Common myeloid progenitor, CD34-positive (primary cell): ENCODE results near the gene UGT1A7.
"Not testable (repeated sequence)": the region's sequence is repeated elsewhere in the genome, so short reads cannot be mapped to it uniquely, and the experiment has no call there.

Source experiments
- CTCF ChIA-PET: fragments of 350-600 bp; sonication (Branson Sonifier 250); formaldehyde crosslinking; loops from one replicate; lab custom pipeline; 2021; ENCODE audit warnings: antibody characterized with exemption; lab: Charles Lee
- POLR2A ChIA-PET: fragments of 350-600 bp; sonication (Branson Sonifier 250); formaldehyde crosslinking; loops from one replicate; lab custom pipeline; 2021; ENCODE audit warnings: antibody characterized with exemption; lab: Charles Lee
- DNase-seq, 3 donors: peaks; one replicate each; pipeline versions ENCODE4 v3.0.0 to v3.0.0-alpha.2; 2013
- H3K27ac ChIP-seq, 2 experiments: 1 replicate in 1 of 2; 2 replicates in 1 of 2; pipeline ENCODE4 v1.7.0; 2013; ENCODE audit warnings: inconsistent platforms in 2 of 2, low read length in 2 of 2, mild to moderate bottlenecking in 2 of 2, low read depth in 1 of 2, moderate library complexity in 1 of 2; ENCODE audit not compliant: severe bottlenecking in 2 of 2, insufficient read depth in 1 of 2, poor library complexity in 1 of 2
- H3K27me3 ChIP-seq, 5 experiments: replicated peaks in 2 of 5; 1 replicate in 3 of 5; 2 replicates in 2 of 5; pipeline versions ENCODE4 v1.6.1 to v1.7.0; 2013; ENCODE audit warnings: low read length in 4 of 5, mild to moderate bottlenecking in 2 of 5, moderate library complexity in 2 of 5, inconsistent platforms in 1 of 5; ENCODE audit not compliant: insufficient read depth in 5 of 5, control insufficient read depth in 4 of 5
- H3K36me3 ChIP-seq, 4 experiments: 1 replicate in 2 of 4; 2 replicates in 2 of 4; pipeline versions ENCODE4 v1.6.1 to v1.7.0; 2013; ENCODE audit warnings: low read length in 3 of 4, control low read depth in 1 of 4, mild to moderate bottlenecking in 1 of 4; ENCODE audit not compliant: control insufficient read depth in 4 of 4, insufficient read depth in 4 of 4
- H3K4me1 ChIP-seq, 4 experiments: 1 replicate in 3 of 4; 2 replicates in 1 of 4; pipeline versions ENCODE4 v1.6.1 to v1.7.1; 2013; ENCODE audit warnings: low read length in 3 of 4, mild to moderate bottlenecking in 3 of 4, control low read depth in 1 of 4, inconsistent platforms in 1 of 4, moderate library complexity in 1 of 4; ENCODE audit not compliant: control insufficient read depth in 4 of 4, insufficient read depth in 4 of 4; ENCODE audit errors: control extremely low read depth in 1 of 4
- H3K4me3 ChIP-seq, 7 experiments: 1 replicate in 4 of 7; 2 replicates in 3 of 7; pipeline versions ENCODE4 v1.5.1 to v1.7.0; 2013; ENCODE audit warnings: mild to moderate bottlenecking in 7 of 7, low read length in 6 of 7, moderate library complexity in 6 of 7, inconsistent platforms in 2 of 7, low read depth in 2 of 7, control low read depth in 1 of 7; ENCODE audit not compliant: insufficient read depth in 4 of 7, control insufficient read depth in 1 of 7; ENCODE audit errors: extremely low read depth in 1 of 7
- H3K9me3 ChIP-seq, 5 experiments: 1 replicate in 4 of 5; 2 replicates in 1 of 5; pipeline versions ENCODE4 v1.6.1 to v1.7.1; 2013; ENCODE audit warnings: low read length in 4 of 5, mild to moderate bottlenecking in 2 of 5, inconsistent platforms in 1 of 5, low read depth in 1 of 5, moderate library complexity in 1 of 5; ENCODE audit not compliant: control insufficient read depth in 4 of 5, insufficient read depth in 2 of 5; ENCODE audit errors: control extremely low read depth in 1 of 5
- WGBS: methylation state at CpG from one replicate; pipeline ENCODE4 v1.1.5; 2013; ENCODE audit not compliant: insufficient coverage; 5-methylcytosine and 5-hydroxymethylcytosine counted together

UGT1A7 gene

DNA sequence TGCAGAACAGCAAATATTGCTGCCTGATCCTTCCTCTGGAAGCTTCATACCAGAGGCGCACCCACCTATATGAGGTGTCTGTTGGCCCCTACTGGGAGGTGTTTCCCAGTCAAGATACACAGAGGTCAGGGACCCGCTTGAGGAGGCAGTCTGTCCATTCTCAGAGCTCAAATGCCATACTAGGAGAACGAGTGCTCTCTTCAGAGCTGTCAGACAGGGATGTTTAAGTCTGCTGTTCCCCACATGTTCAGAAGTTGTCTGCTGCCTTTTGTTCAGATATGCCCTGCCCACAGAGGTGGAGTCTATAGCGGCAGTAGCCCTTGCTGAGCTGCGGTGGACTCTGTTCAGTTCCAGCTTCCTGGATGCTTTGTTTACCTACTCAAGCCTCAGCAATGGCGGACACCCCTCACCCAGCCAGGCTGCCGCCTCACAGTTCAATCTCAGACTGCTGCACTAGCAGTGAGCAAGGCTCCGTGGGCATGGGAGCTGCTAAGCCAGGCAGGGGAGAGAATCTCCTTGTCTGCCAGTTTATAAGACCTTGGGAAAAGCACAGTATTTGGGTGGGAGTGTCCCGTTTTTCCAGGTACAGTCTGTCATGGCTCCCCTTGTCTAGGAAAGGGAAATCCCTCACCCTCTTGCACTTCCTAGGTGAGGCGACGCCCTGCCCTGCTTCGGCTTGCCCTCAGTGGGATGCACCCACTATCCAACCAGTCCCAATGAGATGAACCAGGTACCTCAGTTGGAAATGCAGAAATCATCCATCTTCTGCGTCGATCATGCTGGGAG is 55.4 kb downstream of the UGT1A7 start:
- H3K36me3 ChIP-seq, H3K4me1 ChIP-seq, H3K9me3 ChIP-seq, H3K4me3 ChIP-seq, DNase-seq, H3K27ac ChIP-seq, H3K27me3 ChIP-seq, POLR2A ChIA-PET, CTCF ChIA-PET: not testable (repeated sequence)
- whole genome bisulfite sequencing: 96% methylated on average over 12 of the region's 14 CpGs

DNA sequence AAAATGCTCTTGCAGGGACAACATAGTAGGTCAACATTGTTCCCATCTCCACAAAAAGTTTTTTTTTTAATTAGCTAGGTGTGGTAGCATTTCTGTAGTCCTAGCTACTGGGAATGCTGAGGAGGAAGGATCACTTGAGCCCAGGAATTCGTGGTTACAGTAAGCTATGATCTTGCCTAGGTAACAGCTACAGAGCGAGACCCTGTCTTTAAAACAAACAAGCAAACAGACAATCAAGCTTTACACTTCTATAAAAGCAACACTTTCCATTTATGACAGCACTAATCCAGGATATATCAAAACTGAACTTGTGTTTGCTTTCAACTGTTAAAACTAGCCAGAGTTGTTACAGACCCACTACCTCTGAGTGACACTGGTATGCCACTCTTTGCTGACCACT is 59.2 kb downstream of the UGT1A7 start:
- CTCF ChIA-PET: no interaction called here

DNA sequence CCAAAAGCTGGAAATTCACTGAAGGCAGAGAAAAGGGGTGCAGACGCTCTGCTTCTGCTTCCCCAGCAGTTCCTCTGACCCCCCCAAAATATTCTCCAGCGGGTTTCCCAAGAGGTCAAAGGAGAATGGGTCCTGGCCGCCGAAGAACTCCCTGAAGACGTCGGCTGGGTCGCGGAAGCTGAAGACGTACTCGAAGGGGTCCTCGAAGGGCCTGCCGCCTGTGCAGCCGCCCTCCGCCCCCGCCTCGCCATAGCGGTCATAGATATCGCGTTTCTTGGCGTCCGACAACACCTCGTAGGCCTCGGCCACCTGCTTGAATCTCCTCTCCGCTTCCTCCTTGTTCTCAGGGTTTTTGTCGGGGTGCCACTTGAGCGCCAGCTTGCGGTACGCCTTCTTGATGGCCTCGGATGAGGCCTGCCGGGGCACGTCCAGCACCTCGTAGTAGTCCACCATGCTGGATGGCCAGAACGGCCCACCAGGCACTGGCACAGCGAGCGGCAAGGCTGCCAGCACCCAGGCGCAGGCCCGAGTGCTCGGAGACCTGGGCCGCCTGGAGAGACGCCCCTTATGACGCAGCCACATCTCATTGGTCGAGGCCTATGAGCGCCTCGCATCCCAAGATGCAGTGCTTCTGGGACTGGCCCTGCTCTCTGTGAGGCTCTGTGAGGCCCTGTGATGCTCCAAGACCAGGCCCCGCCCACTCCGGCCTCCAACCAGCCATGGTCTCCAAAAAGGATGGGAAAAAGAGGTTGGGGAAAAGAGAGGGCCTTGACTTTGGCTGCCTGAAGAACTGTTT is 62.0 kb downstream of the UGT1A7 start:
- peaks cover 0 to 1% (median 0%) of the 10 kb centered on the region in 5 experiments for H3K9me3 ChIP-seq
- no peak overlapping the region for H3K4me3 ChIP-seq
- H3K4me1 ChIP-seq: no peaks in the 10 kb centered on the region
- H3K36me3 ChIP-seq: no peaks in the 10 kb centered on the region
- no peak overlapping the region for H3K27ac ChIP-seq
- 97% methylated on average over 35 of the region's 46 CpGs for WGBS
- ChIA-PET CTCF (no interaction called here), POLR2A (no interaction called here)
- DNase-seq: no peak
- peaks cover 0 to 12% (median 2%) of the 10 kb centered on the region in 5 experiments for H3K27me3 ChIP-seq

More for the DNA sequence above, 59.2 kb downstream of the UGT1A7 start:
- H3K27ac ChIP-seq: no peak overlapping the region
- H3K27me3 ChIP-seq: peaks cover 0 to 6% (median 0%) of the 10 kb centered on the region in 5 experiments
- no peaks in the 10 kb centered on the region for H3K36me3 ChIP-seq
- no peak overlapping the region for H3K4me3 ChIP-seq
- no peaks in the 10 kb centered on the region for H3K4me1 ChIP-seq
- POLR2A ChIA-PET: no interaction called here
- 100% methylated on average over 1 of the region's 2 CpGs for WGBS
- peaks cover 0 to 3% (median 0%) of the 10 kb centered on the region in 5 experiments for H3K9me3 ChIP-seq
- DNase-seq: no peak

DNA sequence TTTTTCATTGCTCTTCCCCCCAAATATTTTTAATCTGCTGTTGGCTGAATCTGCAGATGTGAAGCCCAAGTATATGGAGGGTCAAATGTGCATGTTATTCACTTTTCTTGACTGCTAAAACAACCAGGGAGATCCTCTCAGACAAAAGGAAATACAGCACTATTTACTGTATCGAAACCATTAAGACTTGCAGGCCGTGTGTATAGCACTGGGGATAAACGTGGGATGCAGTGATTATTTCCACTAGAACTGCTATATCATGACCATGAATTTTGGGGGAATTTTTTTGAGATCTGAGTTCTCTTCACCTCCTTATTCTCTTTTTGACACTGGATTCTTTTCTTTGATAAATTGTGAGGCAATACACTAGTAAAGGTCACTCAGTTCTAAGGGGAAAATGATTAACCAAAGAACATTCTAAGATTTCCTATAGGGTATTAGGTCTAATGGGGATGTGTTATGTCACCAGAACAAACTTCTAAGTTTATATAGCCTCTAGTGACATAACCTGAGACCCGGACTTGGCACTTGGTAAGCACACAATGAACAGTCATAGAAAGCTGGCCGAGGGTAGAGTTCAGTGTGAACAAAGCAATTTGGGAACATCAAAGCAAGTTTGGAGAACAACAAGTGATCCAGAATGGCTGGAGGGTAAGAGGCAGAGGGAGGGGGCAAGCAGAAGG is 63.5 kb downstream of the UGT1A7 start:
- CTCF ChIA-PET: no interaction called here

DNA sequence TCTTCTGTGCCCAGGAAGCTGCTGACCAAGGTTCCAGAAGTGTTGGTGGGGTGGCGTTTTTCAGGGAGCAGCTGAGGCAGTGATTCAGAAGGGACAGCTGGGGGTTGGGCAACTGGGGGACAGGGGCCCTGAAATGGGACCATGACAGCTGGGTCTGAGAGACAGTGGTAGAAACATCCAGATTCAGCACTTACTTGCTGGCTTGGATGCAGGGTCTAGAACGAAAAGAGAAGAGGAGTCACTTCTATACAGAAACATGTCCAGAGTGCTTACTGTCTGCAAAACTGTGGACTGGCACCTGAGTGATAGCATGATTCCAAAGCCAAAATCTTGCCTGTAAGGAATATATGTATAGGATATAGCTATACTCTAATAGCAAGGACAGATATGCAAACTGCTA is 64.1 kb downstream of the UGT1A7 start:
- H3K9me3 ChIP-seq, H3K4me1 ChIP-seq, DNase-seq, CTCF ChIA-PET, H3K36me3 ChIP-seq, H3K4me3 ChIP-seq, H3K27ac ChIP-seq, POLR2A ChIA-PET: not testable (repeated sequence)
- 89% methylated on average over 2 of the region's 2 CpGs for WGBS
- H3K27me3 ChIP-seq: peaks cover 0 to 12% (median 2%) of the 10 kb centered on the region in 5 experiments

More for the DNA sequence above, 63.5 kb downstream of the UGT1A7 start:
- Histone ChIP-seq H3K4me1 (no peaks in the 10 kb centered on the region), H3K9me3 (peaks cover 0 to 1% (median 0%) of the 10 kb centered on the region in 5 experiments), H3K36me3 (no peaks in the 10 kb centered on the region), H3K27ac (no peak overlapping the region), H3K27me3 (peaks cover 0 to 12% (median 2%) of the 10 kb centered on the region in 5 experiments), H3K4me3 (no peak overlapping the region)
- WGBS: 93% methylated on average over 2 of the region's 5 CpGs
- POLR2A ChIA-PET: no interaction called here
- no peak for DNase-seq

DNA sequence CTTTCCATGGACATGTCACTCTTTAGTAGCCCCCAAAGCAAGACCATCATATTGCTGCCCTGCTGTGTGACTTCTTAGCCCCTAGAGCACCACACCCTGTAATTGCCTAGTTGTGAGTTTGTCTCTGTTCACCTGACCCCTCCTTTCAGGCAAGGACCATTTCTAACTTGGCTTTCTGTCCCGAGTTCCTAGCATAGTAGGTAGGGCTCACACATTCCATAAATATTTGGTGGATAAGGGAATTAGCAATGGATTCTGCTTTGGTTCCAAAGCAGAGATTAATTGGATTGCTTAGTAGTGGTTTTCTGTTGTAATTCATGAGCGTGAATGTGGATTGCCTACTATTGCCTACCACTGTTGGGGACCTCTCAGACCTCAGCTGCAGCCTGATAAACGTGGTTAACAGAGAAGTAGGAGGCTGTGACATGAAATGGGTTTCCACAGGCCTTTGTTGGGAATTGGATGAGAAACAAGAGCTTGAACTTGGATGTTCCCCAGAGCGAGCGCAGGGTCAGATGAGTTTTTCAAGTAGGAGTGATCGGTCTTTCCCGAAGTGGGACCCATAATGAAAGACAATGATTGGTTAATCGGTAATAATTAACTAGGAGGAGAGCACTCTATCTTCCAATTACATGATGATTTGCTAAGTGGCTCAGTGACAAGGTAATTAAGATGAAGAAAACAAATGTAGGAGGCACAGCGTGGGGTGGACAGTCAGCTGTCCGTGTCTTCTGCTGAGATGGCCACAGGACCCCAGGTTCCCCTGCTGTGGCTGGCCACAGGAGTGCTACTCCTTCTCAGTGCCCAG is 65.0 kb downstream of the UGT1A7 start:
- POLR2A ChIA-PET: no interaction called here
- Histone ChIP-seq H3K27me3 (peaks cover 0 to 12% (median 0%) of the 10 kb centered on the region in 5 experiments), H3K9me3 (peaks cover 0 to 7% (median 3%) of the 10 kb centered on the region in 5 experiments), H3K27ac (no peak overlapping the region), H3K4me3 (no peak overlapping the region), H3K4me1 (no peaks in the 10 kb centered on the region), H3K36me3 (no peaks in the 10 kb centered on the region)
- DNase-seq: no peak
- WGBS: 90% methylated on average over 8 of the region's 10 CpGs
- CTCF ChIA-PET: no interaction called here
